Panc1 (cell line): ENCODE results near the gene ST6GALNAC6. TPM values are rescaled to one million over a fixed set of nuclear protein-coding genes. Genes with fewer than 3 reads are reported as not detected.

ENCODE experiments used
- ATAC-seq: fragments of 200-7000 bp; cut with Tn5 transposase; 2 replicates; pipeline ENCODE4 v1.9.1; 2020; ENCODE audit warnings: mild to moderate bottlenecking, moderate library complexity
- BruUV-seq: library from RNA; stranded (reverse); fragments of 400-500 nt; replicated peaks from 2 replicates; lab custom pipeline; 2021; lab: Mats Ljungman, UMichigan
- CTCF ChIA-PET: fragments of 300-600 bp; sonication (Branson Sonifier 250); formaldehyde crosslinking; loops from one replicate; lab custom pipeline; 2022; ENCODE audit warnings: antibody characterized with exemption; lab: Charles Lee
- POLR2A ChIA-PET: fragments of 300-600 bp; sonication (Branson Sonifier 250); formaldehyde crosslinking; loops from one replicate; lab custom pipeline; 2022; ENCODE audit warnings: antibody characterized with exemption; lab: Charles Lee
- DNase-seq: peaks from one replicate; pipeline ENCODE4 v3.0.0-alpha.2; 2010; ENCODE audit warnings: low read depth, low spot score
- H3K27ac ChIP-seq: 2 replicates; pipeline ENCODE4 v1.5.1; 2011; ENCODE audit warnings: mild to moderate bottlenecking, low read length, inconsistent platforms
- H3K27me3 ChIP-seq: fragments of 200-500 bp; sonication (Bioruptor generic); 2 replicates; pipeline ENCODE4 v1.6.0; 2014; ENCODE audit warnings: low read length, inconsistent platforms; ENCODE audit not compliant: control insufficient read depth, insufficient read depth
- H3K36me3 ChIP-seq: fragments of 200-500 bp; sonication (Bioruptor generic); 2 replicates; pipeline ENCODE4 v1.5.1; 2014; ENCODE audit warnings: inconsistent platforms, mild to moderate bottlenecking, low read length, moderate library complexity; ENCODE audit not compliant: control insufficient read depth, insufficient read depth
- H3K4me1 ChIP-seq: 2 replicates; pipeline ENCODE4 v1.5.1; 2011; ENCODE audit warnings: inconsistent platforms, mild to moderate bottlenecking, low read length, moderate library complexity; ENCODE audit not compliant: control insufficient read depth, insufficient read depth
- H3K4me3 ChIP-seq, 2 experiments: 2 replicates each; pipeline ENCODE4 v1.5.1; 2011 to 2012; ENCODE audit warnings: low read depth in 2 of 2, low read length in 2 of 2, mild to moderate bottlenecking in 2 of 2, inconsistent platforms in 1 of 2, moderate library complexity in 1 of 2
- H3K9me3 ChIP-seq: fragments of 200-500 bp; sonication (Bioruptor generic); 2 replicates; pipeline ENCODE4 v1.5.1; 2014; ENCODE audit warnings: low read depth, mild to moderate bottlenecking, inconsistent platforms, low read length, moderate library complexity; ENCODE audit not compliant: control insufficient read depth, insufficient read depth
- POLR2AphosphoS5 ChIP-seq: IDR thresholded peaks from 2 replicates; pipeline ENCODE4 v1.6.1; 2012; ENCODE audit warnings: mild to moderate bottlenecking, low read depth, low read length, moderate library complexity
- REST ChIP-seq, 2 experiments: IDR thresholded peaks; 2 replicates each; pipeline ENCODE4 v1.6.1; 2011 to 2012; ENCODE audit warnings: low read depth in 2 of 2, control low read depth in 1 of 2, low read length in 1 of 2, mild to moderate bottlenecking in 1 of 2, moderate library complexity in 1 of 2; ENCODE audit not compliant: insufficient read depth in 1 of 2
- SIN3A ChIP-seq: IDR thresholded peaks from 2 replicates; pipeline ENCODE4 v1.6.1; 2012; ENCODE audit warnings: low read depth, mild to moderate bottlenecking, low read length, moderate library complexity, borderline replicate concordance; ENCODE audit not compliant: insufficient read depth
- TCF7L2 ChIP-seq: IDR thresholded peaks from 2 replicates; pipeline ENCODE4 v1.6.1; 2011; ENCODE audit warnings: mild to moderate bottlenecking, low read depth, low read length, inconsistent platforms
- in situ Hi-C: cut with HindIII; loops from 2 replicates; pipeline ENCODE4 v1.10.0; 2016; ENCODE audit warnings: low sequenced_read_pairs, low pct_unique_long_range_greater_than_20kb
- intact Hi-C: fragments of 100-400 bp; cut with micrococcal nuclease; formaldehyde crosslinking; loops from one replicate; pipeline ENCODE4 v1.10.0; 2022; ENCODE audit not compliant: unreplicated experiment
- total RNA-seq: library from RNA; stranded (reverse); gene quantifications from one replicate; pipeline ENCODE4 v1.2.1, GENCODE V29; 2021; ENCODE audit not compliant: unreplicated experiment
- TF ChIP-seq, protein P1 (sequence below): fragments of 450-650 bp; IDR thresholded peaks from 2 replicates; pipeline ENCODE4 v1.5.1; 2017; ENCODE audit warnings: mild to moderate bottlenecking

Gene ST6GALNAC6
- total RNA-seq, 1 experiment from 2014 or later = 50.2 TPM

GRCh38 chr9:127947841-127948710, 48.7 kb upstream of the ST6GALNAC6 start:
- Histone ChIP-seq H3K4me1 (peaks cover 83% of the 10 kb centered on the region), H3K27ac (peak overlapping the region; percentile 69), H3K36me3 (peaks cover 3% of the 10 kb centered on the region; the same call in 1 of the 2 replicates), H3K27me3 (no peaks in the 10 kb centered on the region), H3K4me3 (no peak overlapping the region), H3K9me3 (no peaks in the 10 kb centered on the region)
- BruUV-seq = no TSS peak
- ChIA-PET POLR2A (no interaction called here), CTCF (interaction anchor here (0.7 kb wide), 1 partner anchor 58 kb away, joined by 5 read pairs; no protein-coding TSS in a partner anchor)
- no peak for DNase-seq
- in situ Hi-C loops (loop anchor here (25.0 kb wide), 1 partner anchor 139 kb away; no protein-coding TSS in a partner anchor), intact Hi-C loops (no loop called here)
- no peak for ATAC-seq
- no peak for TF ChIP-seq POLR2AphosphoS5
- no peak for TF ChIP-seq SIN3A
- TF ChIP-seq REST (IDR thresholded peaks at IDR 0.05; ENCODE audit: insufficient read depth in 1 of 2, low read depth in 2 of 2, low read length in 1 of 2) = no peak
- TF ChIP-seq, protein P1, sequence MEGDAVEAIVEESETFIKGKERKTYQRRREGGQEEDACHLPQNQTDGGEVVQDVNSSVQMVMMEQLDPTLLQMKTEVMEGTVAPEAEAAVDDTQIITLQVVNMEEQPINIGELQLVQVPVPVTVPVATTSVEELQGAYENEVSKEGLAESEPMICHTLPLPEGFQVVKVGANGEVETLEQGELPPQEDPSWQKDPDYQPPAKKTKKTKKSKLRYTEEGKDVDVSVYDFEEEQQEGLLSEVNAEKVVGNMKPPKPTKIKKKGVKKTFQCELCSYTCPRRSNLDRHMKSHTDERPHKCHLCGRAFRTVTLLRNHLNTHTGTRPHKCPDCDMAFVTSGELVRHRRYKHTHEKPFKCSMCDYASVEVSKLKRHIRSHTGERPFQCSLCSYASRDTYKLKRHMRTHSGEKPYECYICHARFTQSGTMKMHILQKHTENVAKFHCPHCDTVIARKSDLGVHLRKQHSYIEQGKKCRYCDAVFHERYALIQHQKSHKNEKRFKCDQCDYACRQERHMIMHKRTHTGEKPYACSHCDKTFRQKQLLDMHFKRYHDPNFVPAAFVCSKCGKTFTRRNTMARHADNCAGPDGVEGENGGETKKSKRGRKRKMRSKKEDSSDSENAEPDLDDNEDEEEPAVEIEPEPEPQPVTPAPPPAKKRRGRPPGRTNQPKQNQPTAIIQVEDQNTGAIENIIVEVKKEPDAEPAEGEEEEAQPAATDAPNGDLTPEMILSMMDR = no peak
- no peak for TF ChIP-seq TCF7L2

DNA sequence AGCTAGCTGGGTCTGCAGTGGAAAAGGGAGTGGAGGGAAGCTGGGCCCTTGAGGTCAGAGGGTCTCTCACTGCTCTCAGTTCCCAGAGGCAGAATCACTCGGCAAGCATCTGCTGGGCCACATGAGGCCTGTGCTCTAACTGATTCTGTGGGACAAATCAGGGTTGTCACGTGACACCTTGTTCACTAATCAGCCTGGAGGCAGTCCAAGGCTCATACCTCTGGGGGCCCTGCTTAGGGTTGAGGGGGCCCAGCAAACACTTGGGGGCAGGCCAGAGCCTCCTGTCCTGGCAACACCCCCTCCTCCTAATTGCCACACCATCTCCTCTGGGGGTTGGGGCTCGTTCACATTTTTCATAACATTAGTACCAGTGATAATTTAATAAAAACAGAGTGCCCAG, 47.3 kb upstream of the ST6GALNAC6 start:
- in situ Hi-C loops = loop anchor here (25.0 kb wide), 1 partner anchor 141 kb away; no protein-coding TSS in a partner anchor
- CTCF ChIA-PET = no interaction called here
- POLR2A ChIA-PET = no interaction called here
- peaks cover 5% of the 10 kb centered on the region; the same call in 1 of the 2 replicates for H3K36me3 ChIP-seq
- intact Hi-C loops = no loop called here
- ATAC-seq (no peak), DNase-seq (no peak)
- peaks cover 83% of the 10 kb centered on the region for H3K4me1 ChIP-seq
- no peak for TF ChIP-seq SIN3A
- no peak for TF ChIP-seq TCF7L2
- TF ChIP-seq POLR2AphosphoS5 = no peak
- TF ChIP-seq REST (IDR thresholded peaks at IDR 0.05; ENCODE audit: insufficient read depth in 1 of 2, low read depth in 2 of 2, low read length in 1 of 2) = no peak
- TF ChIP-seq, protein P1 = no peak
- no peak overlapping the region for H3K4me3 ChIP-seq
- no peaks in the 10 kb centered on the region for H3K9me3 ChIP-seq
- H3K27ac ChIP-seq = peak overlapping the region; percentile 77
- H3K27me3 ChIP-seq = no peaks in the 10 kb centered on the region
- BruUV-seq = no TSS peak
